Fibroblast of lung (primary cell): ENCODE results near the gene C10orf71. TPM values are rescaled to one million over a fixed set of nuclear protein-coding genes. Genes with fewer than 3 reads are reported as not detected.

Experiments
- DNase-seq, 2 donors: peaks; one replicate each; pipeline versions ENCODE4 v3.0.0 to v3.0.0-alpha.2; 2010; ENCODE audit warnings: low read depth in 2 of 2
- H2AFZ ChIP-seq: 2 replicates; pipeline ENCODE4 v1.5.1; 2012; ENCODE audit warnings: low read length, control low read depth, inconsistent platforms
- H3K27ac ChIP-seq: 2 replicates; pipeline ENCODE4 v1.5.1; 2011; ENCODE audit warnings: low read length, control low read depth; ENCODE audit not compliant: insufficient read depth
- H3K27me3 ChIP-seq: 2 replicates; pipeline ENCODE4 v1.5.1; 2011; ENCODE audit warnings: mild to moderate bottlenecking, low read length; ENCODE audit not compliant: control insufficient read depth, insufficient read depth
- H3K36me3 ChIP-seq: 2 replicates; pipeline ENCODE4 v1.5.1; 2011; ENCODE audit warnings: low read length; ENCODE audit not compliant: control insufficient read depth, insufficient read depth
- H3K4me1 ChIP-seq: 2 replicates; pipeline ENCODE4 v1.5.1; 2011; ENCODE audit warnings: low read length; ENCODE audit not compliant: control insufficient read depth, insufficient read depth; ENCODE audit errors: extremely low read depth
- H3K4me2 ChIP-seq: 2 replicates; pipeline ENCODE4 v1.5.1; 2011; ENCODE audit warnings: low read length, control low read depth; ENCODE audit not compliant: insufficient read depth; ENCODE audit errors: extremely low read depth
- H3K4me3 ChIP-seq, 4 experiments: fragments of 200-600 bp in 1 of 4; sonication (generic) in 1 of 4; replicated peaks in 1 of 4; 2 replicates each; pipeline ENCODE4 v1.5.1; 2011 to 2016; ENCODE audit warnings: low read length in 4 of 4, low read depth in 3 of 4, mild to moderate bottlenecking in 3 of 4, control low read depth in 2 of 4, inconsistent platforms in 1 of 4, mixed read lengths in 1 of 4; ENCODE audit not compliant: insufficient read depth in 1 of 4; ENCODE audit errors: control extremely low read depth in 1 of 4
- H3K79me2 ChIP-seq: 2 replicates; pipeline ENCODE4 v1.5.1; 2012; ENCODE audit warnings: mild to moderate bottlenecking, low read length, inconsistent platforms; ENCODE audit not compliant: control insufficient read depth, insufficient read depth
- H3K9ac ChIP-seq: 2 replicates; pipeline ENCODE4 v1.5.1; 2011; ENCODE audit warnings: mild to moderate bottlenecking, low read length, control low read depth; ENCODE audit not compliant: insufficient read depth
- H3K9me3 ChIP-seq: 2 replicates; pipeline ENCODE4 v1.5.1; 2012; ENCODE audit warnings: low read depth, low read length; ENCODE audit not compliant: control insufficient read depth, insufficient read depth
- H4K20me1 ChIP-seq: 2 replicates; pipeline ENCODE4 v1.5.1; 2011; ENCODE audit warnings: low read length; ENCODE audit not compliant: control insufficient read depth, insufficient read depth; ENCODE audit errors: extremely low read depth
- CTCF ChIP-seq, 2 donors: IDR thresholded peaks in 1 of 2; conservative IDR thresholded peaks in 1 of 2; 1 replicate in 1 of 2; 2 replicates in 1 of 2; pipeline ENCODE4 v1.5.1; 2011 to 2012; ENCODE audit warnings: low read length in 2 of 2, control low read depth in 1 of 2, inconsistent platforms in 1 of 2, low read depth in 1 of 2, mild to moderate bottlenecking in 1 of 2
- EZH2 ChIP-seq: IDR thresholded peaks from 2 replicates; pipeline ENCODE4 v1.5.1; 2012; ENCODE audit warnings: low read length, control low read depth, mild to moderate bottlenecking; ENCODE audit errors: missing control alignments
- polyA plus RNA-seq, 2 donors: library from polyadenylated mRNA; depleted of rRNA in 1 of 2; stranded (reverse) in 1 of 2; unstranded in 1 of 2; fragments of >200 nt; gene quantifications; 2 replicates each; pipeline ENCODE4 v1.2.1, GENCODE V29; 2011 to 2012; ENCODE audit warnings: missing spikeins in 1 of 2
- total RNA-seq: library from RNA; depleted of rRNA; stranded (reverse); fragments of >200 nt; gene quantifications from 2 replicates; pipeline ENCODE4 v1.2.1, GENCODE V29; 2014

Gene C10orf71
- total and polyA plus RNA-seq, 2 donors (not counting 1 experiment from before 2014, with no cell fraction given) = not detected

DNA sequence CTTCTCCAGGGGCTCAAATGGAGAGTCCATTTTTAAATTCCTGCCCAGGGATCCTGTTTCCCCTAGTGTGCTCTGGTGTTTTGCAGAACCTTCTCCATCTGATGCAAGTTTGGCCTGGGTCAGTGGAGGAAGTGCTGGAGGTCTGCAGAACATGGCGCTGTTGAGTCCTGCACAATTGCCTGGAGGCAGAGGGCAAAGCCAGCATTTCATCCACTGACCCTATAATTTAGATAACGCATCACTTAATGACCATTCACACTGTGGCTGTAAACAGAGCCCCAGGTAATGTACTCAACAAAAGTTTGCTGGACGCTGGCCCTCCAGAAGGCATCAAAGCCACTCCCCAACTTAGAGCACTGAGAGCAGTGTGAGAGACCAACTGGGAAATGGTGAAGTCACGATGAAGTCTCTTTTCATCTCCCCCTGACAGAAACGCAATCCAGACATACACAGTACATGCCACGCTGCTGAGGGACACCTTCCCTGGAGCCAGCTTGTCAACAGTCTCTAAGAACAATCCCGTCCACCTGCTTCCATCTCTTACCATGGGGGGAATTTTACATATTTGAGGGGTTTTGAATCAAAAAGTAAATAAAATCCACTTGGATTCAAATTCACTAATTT is 13.4 kb downstream of the C10orf71 start:
- Histone ChIP-seq H4K20me1 (no peaks in the 10 kb centered on the region), H3K4me3 (no peak overlapping the region), H3K9me3 (no peaks in the 10 kb centered on the region), H2AFZ (no peak overlapping the region), H3K4me2 (no peak overlapping the region), H3K79me2 (no peaks in the 10 kb centered on the region), H3K36me3 (no peaks in the 10 kb centered on the region), H3K27ac (no peak overlapping the region), H3K4me1 (no peaks in the 10 kb centered on the region), H3K9ac (no peak overlapping the region), H3K27me3 (no peaks in the 10 kb centered on the region)
- TF ChIP-seq CTCF (conservative IDR thresholded peaks at IDR 0.05 in 1 of 2, IDR thresholded peaks at IDR 0.05 in 1 of 2; ENCODE audit: low read depth in 1 of 2, low read length in 2 of 2) = no peak
- no peak for TF ChIP-seq EZH2
- no peak for DNase-seq

DNA sequence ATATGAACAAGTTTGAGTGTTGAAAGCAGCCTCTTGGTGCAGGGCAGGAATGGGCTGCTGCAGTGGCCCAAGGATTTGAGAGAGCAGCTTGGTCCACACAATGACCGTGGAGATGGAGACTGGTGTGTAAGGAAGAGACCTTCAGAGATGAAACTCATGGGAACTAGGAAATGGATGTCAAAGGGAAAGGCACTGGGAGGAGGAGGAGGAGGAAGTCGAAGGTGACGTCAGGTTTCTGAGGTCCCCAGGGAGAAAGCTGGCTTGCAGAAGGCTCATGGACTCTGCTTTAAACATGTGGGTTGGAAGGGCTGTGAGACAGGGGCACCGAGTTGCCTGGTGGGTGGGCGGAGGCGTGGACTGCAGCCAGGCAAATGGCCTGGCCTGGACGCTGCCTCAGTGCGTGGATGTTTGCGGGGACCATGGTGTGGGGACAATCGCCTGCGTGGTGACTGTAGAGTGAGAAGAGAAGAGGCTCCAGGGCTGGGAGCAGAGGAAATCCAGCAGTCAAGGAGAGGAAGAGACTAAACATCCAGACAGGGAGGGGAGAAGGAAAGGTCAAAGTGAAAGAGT is 14.6 kb downstream of the C10orf71 start:
- H4K20me1 ChIP-seq = no peaks in the 10 kb centered on the region
- no peak overlapping the region for H2AFZ ChIP-seq
- no peak overlapping the region for H3K4me3 ChIP-seq
- H3K79me2 ChIP-seq = no peaks in the 10 kb centered on the region
- H3K27ac ChIP-seq = no peak overlapping the region
- H3K4me2 ChIP-seq = no peak overlapping the region
- no peak for DNase-seq
- H3K27me3 ChIP-seq = no peaks in the 10 kb centered on the region
- no peaks in the 10 kb centered on the region for H3K4me1 ChIP-seq
- H3K9me3 ChIP-seq = no peaks in the 10 kb centered on the region
- no peak overlapping the region for H3K9ac ChIP-seq
- H3K36me3 ChIP-seq = no peaks in the 10 kb centered on the region
- TF ChIP-seq EZH2 (no peak), CTCF (conservative IDR thresholded peaks at IDR 0.05 in 1 of 2, IDR thresholded peaks at IDR 0.05 in 1 of 2; ENCODE audit: low read depth in 1 of 2, low read length in 2 of 2) (no peak)

GRCh38 chr10:49314806-49315205 is 15.8 kb downstream of the C10orf71 start:
- no peaks in the 10 kb centered on the region for H3K9me3 ChIP-seq
- H4K20me1 ChIP-seq = no peaks in the 10 kb centered on the region
- TF ChIP-seq CTCF (conservative IDR thresholded peaks at IDR 0.05 in 1 of 2, IDR thresholded peaks at IDR 0.05 in 1 of 2; ENCODE audit: low read depth in 1 of 2, low read length in 2 of 2) (no peak), EZH2 (no peak)
- DNase-seq = no peak
- no peak overlapping the region for H3K27ac ChIP-seq
- no peak overlapping the region for H3K4me2 ChIP-seq
- no peaks in the 10 kb centered on the region for H3K36me3 ChIP-seq
- H3K9ac ChIP-seq = no peak overlapping the region
- no peak overlapping the region for H3K4me3 ChIP-seq
- H3K27me3 ChIP-seq = no peaks in the 10 kb centered on the region
- no peaks in the 10 kb centered on the region for H3K4me1 ChIP-seq
- H3K79me2 ChIP-seq = no peaks in the 10 kb centered on the region
- H2AFZ ChIP-seq = no peak overlapping the region
